HepG2 (cell line): ENCODE data around the gene IGFBP6. TPM values are rescaled to one million over a fixed set of nuclear protein-coding genes. Genes with fewer than 3 reads are reported as not detected.

Source experiments
- AKAP8 ChIP-seq: sonication (generic); formaldehyde crosslinking; IDR thresholded peaks from 2 replicates; pipeline ENCODE4 v1.5.1; 2020; ENCODE audit warnings: mild to moderate bottlenecking, missing genetic modification reagents
- GATAD2A ChIP-seq: IDR thresholded peaks from 2 replicates; pipeline ENCODE4 v1.6.1; 2016
- RBM39 ChIP-seq: fragments of 200-400 bp; formaldehyde crosslinking; IDR thresholded peaks from one replicate; pipeline ENCODE4 v1.6.1; 2018; ENCODE audit warnings: antibody characterized with exemption, mild to moderate bottlenecking, low read depth, low read length; ENCODE audit not compliant: poor library complexity, severe bottlenecking
- ZNF124 ChIP-seq: sonication (generic); formaldehyde crosslinking; IDR thresholded peaks from 2 replicates; pipeline ENCODE4 v1.4.0; 2020; ENCODE audit warnings: missing genetic modification reagents
- ZNF496 ChIP-seq: sonication (generic); formaldehyde crosslinking; IDR thresholded peaks from 2 replicates; pipeline ENCODE4 v1.8.1; 2023; ENCODE audit warnings: mild to moderate bottlenecking, moderate library complexity, missing genetic modification reagents; ENCODE audit not compliant: insufficient replicate concordance
- ZNF569 ChIP-seq: sonication (generic); formaldehyde crosslinking; IDR thresholded peaks from 2 replicates; pipeline ENCODE4 v1.5.0; 2020; ENCODE audit warnings: mild to moderate bottlenecking, missing genetic modification reagents, moderate library complexity, borderline replicate concordance
- polyA plus RNA-seq, 8 experiments: library from polyadenylated mRNA; depleted of rRNA in 3 of 8; stranded (reverse) in 7 of 8; unstranded in 1 of 8; fragments of >200 nt; fragmentation: Illumina TruSeq in 4 of 8; extraction: Trizol in 4 of 8; gene quantifications; 2 replicates each; pipeline versions ENCODE4 v1.2.1 to v1.2.3, GENCODE V29; 2011 to 2016; ENCODE audit warnings: low read depth in 4 of 8, missing spikeins in 1 of 8, mixed read lengths in 1 of 8; ENCODE audit not compliant: insufficient read depth in 1 of 8
- total RNA-seq, 5 experiments: library from RNA; depleted of rRNA; stranded (reverse); fragments of >200 nt; fragmentation: Illumina TruSeq; extraction: Trizol; gene quantifications; 2 replicates each; pipeline ENCODE4 v1.2.3, GENCODE V29; 2016; ENCODE audit warnings: low read depth in 1 of 5
- TF ChIP-seq, protein P1 (sequence below): sonication (generic); formaldehyde crosslinking; IDR thresholded peaks from 2 replicates; pipeline ENCODE4 v1.8.0; 2022; ENCODE audit warnings: low read depth, missing genetic modification reagents
- TF ChIP-seq, protein P2 (sequence below): sonication (generic); formaldehyde crosslinking; IDR thresholded peaks from 2 replicates; pipeline ENCODE4 v1.4.0; 2020; ENCODE audit warnings: mild to moderate bottlenecking, missing genetic modification reagents
- TF ChIP-seq, protein P3 (sequence below): sonication (generic); formaldehyde crosslinking; IDR thresholded peaks from 2 replicates; pipeline ENCODE4 v1.5.0; 2020; ENCODE audit warnings: mild to moderate bottlenecking, missing genetic modification reagents, borderline replicate concordance
- TF ChIP-seq, protein P4 (sequence below): IDR thresholded peaks from 2 replicates; pipeline ENCODE4 v1.6.1; 2016
- TF ChIP-seq, protein P5 (sequence below): IDR thresholded peaks from 2 replicates; pipeline ENCODE4 v1.6.1; 2012; ENCODE audit warnings: inconsistent platforms

IGFBP6 gene
- total and polyA plus RNA-seq, 2 of the 13 experiments (the other 11 are each of a cell fraction or from before 2014, with no cell fraction given): 3.9 to 25.2 TPM

DNA sequence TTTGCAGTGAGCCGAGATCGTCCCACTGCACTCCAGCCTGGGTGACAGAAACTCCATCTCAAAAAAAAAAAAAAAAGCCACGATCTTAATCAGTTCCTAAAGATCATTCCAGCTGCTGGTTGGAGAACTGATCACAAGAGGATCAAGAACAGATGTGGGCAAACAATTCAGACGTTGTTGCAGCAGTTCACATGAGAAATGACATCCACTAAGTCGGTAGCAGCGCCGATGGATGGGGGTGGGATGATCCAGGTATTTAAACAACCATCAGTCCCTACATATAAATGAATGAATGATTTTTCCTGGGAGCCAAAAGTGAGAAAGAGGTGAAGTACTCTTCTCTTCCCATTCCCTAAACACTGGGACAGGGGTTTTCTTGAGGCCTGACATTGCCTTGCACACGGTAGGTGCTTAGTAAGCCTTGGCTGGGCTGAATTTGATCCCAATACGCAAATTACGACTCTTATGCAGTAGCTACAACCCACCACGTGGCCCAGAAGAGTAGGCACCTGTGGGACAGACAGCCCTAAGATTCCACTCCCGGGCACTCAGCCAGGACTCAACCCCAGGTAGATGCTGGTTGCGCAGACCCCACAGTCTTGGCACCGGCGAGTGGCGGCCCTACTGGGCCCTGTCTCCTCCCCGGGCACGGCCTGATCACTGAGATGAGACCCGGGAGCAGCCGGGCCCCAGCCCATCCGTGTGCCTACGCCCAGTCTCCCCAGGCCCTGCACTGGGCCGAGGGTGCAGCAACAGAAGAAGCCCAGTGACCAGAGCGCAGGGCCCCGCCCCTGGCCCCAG, 18.8 kb upstream of the IGFBP6 start (continued):
- TF ChIP-seq, protein P1, sequence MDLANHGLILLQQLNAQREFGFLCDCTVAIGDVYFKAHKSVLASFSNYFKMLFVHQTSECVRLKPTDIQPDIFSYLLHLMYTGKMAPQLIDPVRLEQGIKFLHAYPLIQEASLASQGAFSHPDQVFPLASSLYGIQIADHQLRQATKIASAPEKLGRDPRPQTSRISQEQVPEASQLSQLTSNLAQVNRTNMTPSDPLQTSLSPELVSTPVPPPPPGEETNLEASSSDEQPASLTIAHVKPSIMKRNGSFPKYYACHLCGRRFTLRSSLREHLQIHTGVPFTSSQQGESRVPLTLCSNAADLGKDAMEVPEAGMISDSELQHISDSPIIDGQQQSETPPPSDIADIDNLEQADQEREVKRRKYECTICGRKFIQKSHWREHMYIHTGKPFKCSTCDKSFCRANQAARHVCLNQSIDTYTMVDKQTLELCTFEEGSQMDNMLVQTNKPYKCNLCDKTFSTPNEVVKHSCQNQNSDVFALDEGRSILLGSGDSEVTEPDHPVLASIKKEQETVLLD (CRISPR knock-in tag): no peak
- TF ChIP-seq ZNF496 (CRISPR knock-in tag) (no peak), ZNF124 (CRISPR knock-in tag) (peak; percentile 6; the same call in 1 of the 2 replicates), GATAD2A (CRISPR knock-in tag) (no peak), ZNF569 (CRISPR knock-in tag) (no peak), RBM39 (peak; percentile 16), AKAP8 (CRISPR knock-in tag) (no peak)
- TF ChIP-seq, protein P2, sequence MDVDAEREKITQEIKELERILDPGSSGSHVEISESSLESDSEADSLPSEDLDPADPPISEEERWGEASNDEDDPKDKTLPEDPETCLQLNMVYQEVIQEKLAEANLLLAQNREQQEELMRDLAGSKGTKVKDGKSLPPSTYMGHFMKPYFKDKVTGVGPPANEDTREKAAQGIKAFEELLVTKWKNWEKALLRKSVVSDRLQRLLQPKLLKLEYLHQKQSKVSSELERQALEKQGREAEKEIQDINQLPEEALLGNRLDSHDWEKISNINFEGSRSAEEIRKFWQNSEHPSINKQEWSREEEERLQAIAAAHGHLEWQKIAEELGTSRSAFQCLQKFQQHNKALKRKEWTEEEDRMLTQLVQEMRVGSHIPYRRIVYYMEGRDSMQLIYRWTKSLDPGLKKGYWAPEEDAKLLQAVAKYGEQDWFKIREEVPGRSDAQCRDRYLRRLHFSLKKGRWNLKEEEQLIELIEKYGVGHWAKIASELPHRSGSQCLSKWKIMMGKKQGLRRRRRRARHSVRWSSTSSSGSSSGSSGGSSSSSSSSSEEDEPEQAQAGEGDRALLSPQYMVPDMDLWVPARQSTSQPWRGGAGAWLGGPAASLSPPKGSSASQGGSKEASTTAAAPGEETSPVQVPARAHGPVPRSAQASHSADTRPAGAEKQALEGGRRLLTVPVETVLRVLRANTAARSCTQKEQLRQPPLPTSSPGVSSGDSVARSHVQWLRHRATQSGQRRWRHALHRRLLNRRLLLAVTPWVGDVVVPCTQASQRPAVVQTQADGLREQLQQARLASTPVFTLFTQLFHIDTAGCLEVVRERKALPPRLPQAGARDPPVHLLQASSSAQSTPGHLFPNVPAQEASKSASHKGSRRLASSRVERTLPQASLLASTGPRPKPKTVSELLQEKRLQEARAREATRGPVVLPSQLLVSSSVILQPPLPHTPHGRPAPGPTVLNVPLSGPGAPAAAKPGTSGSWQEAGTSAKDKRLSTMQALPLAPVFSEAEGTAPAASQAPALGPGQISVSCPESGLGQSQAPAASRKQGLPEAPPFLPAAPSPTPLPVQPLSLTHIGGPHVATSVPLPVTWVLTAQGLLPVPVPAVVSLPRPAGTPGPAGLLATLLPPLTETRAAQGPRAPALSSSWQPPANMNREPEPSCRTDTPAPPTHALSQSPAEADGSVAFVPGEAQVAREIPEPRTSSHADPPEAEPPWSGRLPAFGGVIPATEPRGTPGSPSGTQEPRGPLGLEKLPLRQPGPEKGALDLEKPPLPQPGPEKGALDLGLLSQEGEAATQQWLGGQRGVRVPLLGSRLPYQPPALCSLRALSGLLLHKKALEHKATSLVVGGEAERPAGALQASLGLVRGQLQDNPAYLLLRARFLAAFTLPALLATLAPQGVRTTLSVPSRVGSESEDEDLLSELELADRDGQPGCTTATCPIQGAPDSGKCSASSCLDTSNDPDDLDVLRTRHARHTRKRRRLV (CRISPR knock-in tag): peak; percentile 80; the same call in 1 of the 2 replicates
- TF ChIP-seq, protein P3, sequence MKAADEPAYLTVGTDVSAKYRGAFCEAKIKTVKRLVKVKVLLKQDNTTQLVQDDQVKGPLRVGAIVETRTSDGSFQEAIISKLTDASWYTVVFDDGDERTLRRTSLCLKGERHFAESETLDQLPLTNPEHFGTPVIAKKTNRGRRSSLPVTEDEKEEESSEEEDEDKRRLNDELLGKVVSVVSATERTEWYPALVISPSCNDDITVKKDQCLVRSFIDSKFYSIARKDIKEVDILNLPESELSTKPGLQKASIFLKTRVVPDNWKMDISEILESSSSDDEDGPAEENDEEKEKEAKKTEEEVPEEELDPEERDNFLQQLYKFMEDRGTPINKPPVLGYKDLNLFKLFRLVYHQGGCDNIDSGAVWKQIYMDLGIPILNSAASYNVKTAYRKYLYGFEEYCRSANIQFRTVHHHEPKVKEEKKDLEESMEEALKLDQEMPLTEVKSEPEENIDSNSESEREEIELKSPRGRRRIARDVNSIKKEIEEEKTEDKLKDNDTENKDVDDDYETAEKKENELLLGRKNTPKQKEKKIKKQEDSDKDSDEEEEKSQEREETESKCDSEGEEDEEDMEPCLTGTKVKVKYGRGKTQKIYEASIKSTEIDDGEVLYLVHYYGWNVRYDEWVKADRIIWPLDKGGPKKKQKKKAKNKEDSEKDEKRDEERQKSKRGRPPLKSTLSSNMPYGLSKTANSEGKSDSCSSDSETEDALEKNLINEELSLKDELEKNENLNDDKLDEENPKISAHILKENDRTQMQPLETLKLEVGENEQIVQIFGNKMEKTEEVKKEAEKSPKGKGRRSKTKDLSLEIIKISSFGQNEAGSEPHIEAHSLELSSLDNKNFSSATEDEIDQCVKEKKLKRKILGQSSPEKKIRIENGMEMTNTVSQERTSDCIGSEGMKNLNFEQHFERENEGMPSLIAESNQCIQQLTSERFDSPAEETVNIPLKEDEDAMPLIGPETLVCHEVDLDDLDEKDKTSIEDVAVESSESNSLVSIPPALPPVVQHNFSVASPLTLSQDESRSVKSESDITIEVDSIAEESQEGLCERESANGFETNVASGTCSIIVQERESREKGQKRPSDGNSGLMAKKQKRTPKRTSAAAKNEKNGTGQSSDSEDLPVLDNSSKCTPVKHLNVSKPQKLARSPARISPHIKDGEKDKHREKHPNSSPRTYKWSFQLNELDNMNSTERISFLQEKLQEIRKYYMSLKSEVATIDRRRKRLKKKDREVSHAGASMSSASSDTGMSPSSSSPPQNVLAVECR (CRISPR knock-in tag): peak; percentile 60; the same call in 1 of the 2 replicates
- TF ChIP-seq, protein P4, sequence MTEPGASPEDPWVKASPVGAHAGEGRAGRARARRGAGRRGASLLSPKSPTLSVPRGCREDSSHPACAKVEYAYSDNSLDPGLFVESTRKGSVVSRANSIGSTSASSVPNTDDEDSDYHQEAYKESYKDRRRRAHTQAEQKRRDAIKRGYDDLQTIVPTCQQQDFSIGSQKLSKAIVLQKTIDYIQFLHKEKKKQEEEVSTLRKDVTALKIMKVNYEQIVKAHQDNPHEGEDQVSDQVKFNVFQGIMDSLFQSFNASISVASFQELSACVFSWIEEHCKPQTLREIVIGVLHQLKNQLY (CRISPR knock-in tag): no peak
- TF ChIP-seq, protein P5, sequence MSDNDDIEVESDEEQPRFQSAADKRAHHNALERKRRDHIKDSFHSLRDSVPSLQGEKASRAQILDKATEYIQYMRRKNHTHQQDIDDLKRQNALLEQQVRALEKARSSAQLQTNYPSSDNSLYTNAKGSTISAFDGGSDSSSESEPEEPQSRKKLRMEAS: peak; percentile 67
